Endothelial cell of umbilical vein (primary cell): ENCODE measurements around the gene PTPRU. TPM values are rescaled to one million over a fixed set of nuclear protein-coding genes. Genes with fewer than 3 reads are reported as not detected.

ENCODE experiments used
- BruUV-seq: library from RNA; stranded (reverse); fragments of 400-500 nt; replicated peaks from 2 replicates; lab custom pipeline; 2021; lab: Mats Ljungman, UMichigan
- CTCF ChIA-PET: fragments of 300-600, 350-600 bp; sonication (Branson Sonifier 250); formaldehyde crosslinking; loops from one replicate; lab custom pipeline; 2021; ENCODE audit warnings: antibody characterized with exemption, inconsistent platforms; lab: Charles Lee
- POLR2A ChIA-PET: fragments of 300-600, 350-600 bp; sonication (Branson Sonifier 250); formaldehyde crosslinking; loops from one replicate; lab custom pipeline; 2021; ENCODE audit warnings: antibody characterized with exemption, inconsistent platforms; lab: Charles Lee
- DNase-seq: peaks from one replicate; pipeline ENCODE4 v3.0.0-alpha.2; 2011; ENCODE audit warnings: low read depth, low spot score
- FAIRE-seq: peaks from 2 replicates; lab custom pipeline; 2011; peaks lifted over from hg19 to GRCh38; lab: Jason Lieb, UNC
- H2AFZ ChIP-seq: 2 replicates; pipeline ENCODE4 v1.6.0; 2012; ENCODE audit warnings: low read depth, low read length, control low read depth, inconsistent platforms
- H3K27ac ChIP-seq: 2 replicates; pipeline ENCODE4 v1.5.1; 2011; ENCODE audit warnings: low read depth, mild to moderate bottlenecking, control low read depth, low read length, moderate library complexity; ENCODE audit not compliant: insufficient read depth
- H3K27me3 ChIP-seq, 2 experiments: 2 replicates each; pipeline versions ENCODE4 v1.6.0 to v1.6.1; 2011; ENCODE audit warnings: low read length in 2 of 2, mixed read lengths in 1 of 2; ENCODE audit not compliant: control insufficient read depth in 2 of 2, insufficient read depth in 2 of 2
- H3K36me3 ChIP-seq, 2 experiments: 2 replicates in 1 of 2; 3 replicates in 1 of 2; pipeline ENCODE4 v1.5.1; 2011; ENCODE audit warnings: low read length in 2 of 2, mild to moderate bottlenecking in 1 of 2, moderate library complexity in 1 of 2; ENCODE audit not compliant: control insufficient read depth in 2 of 2, insufficient read depth in 2 of 2; ENCODE audit errors: extremely low read depth in 1 of 2
- H3K4me1 ChIP-seq: 3 replicates; pipeline ENCODE4 v1.5.1; 2011; ENCODE audit warnings: mild to moderate bottlenecking, low read length; ENCODE audit not compliant: control insufficient read depth, insufficient read depth; ENCODE audit errors: extremely low read depth
- H3K4me2 ChIP-seq: 2 replicates; pipeline ENCODE4 v1.6.1; 2011; ENCODE audit warnings: low read length, control low read depth, mixed read lengths; ENCODE audit not compliant: insufficient read depth
- H3K4me3 ChIP-seq, 3 experiments: fragments of 200-600 bp in 1 of 3; sonication (generic), shearing (Covaris generic) in 1 of 3; replicated peaks in 1 of 3; 2 replicates each; pipeline ENCODE4 v1.5.1; 2011 to 2016; ENCODE audit warnings: control low read depth in 3 of 3, low read length in 3 of 3, mild to moderate bottlenecking in 2 of 3, inconsistent platforms in 1 of 3, low read depth in 1 of 3, moderate library complexity in 1 of 3; ENCODE audit not compliant: insufficient read depth in 1 of 3
- H3K79me2 ChIP-seq: 2 replicates; pipeline ENCODE4 v1.6.0; 2012; ENCODE audit warnings: low read length, inconsistent platforms; ENCODE audit not compliant: control insufficient read depth, insufficient read depth
- H3K9ac ChIP-seq: replicated peaks from 2 replicates; pipeline ENCODE3; 2011; ENCODE audit warnings: low read length, control low read depth; ENCODE audit not compliant: insufficient read depth; ENCODE audit errors: extremely low read depth
- H3K9me1 ChIP-seq: replicated peaks from 3 replicates; pipeline ENCODE4 v1.6.0; 2011; ENCODE audit warnings: mild to moderate bottlenecking, low read length; ENCODE audit not compliant: control insufficient read depth, insufficient read depth; ENCODE audit errors: extremely low read depth
- H3K9me3 ChIP-seq: replicated peaks from 2 replicates; pipeline ENCODE4 v1.5.1; 2012; ENCODE audit warnings: low read length, inconsistent platforms; ENCODE audit not compliant: control insufficient read depth, insufficient read depth
- H4K20me1 ChIP-seq: replicated peaks from 2 replicates; pipeline ENCODE3; 2011; ENCODE audit warnings: mild to moderate bottlenecking, low read length; ENCODE audit not compliant: control insufficient read depth, insufficient read depth; ENCODE audit errors: extremely low read depth
- EZH2 ChIP-seq: IDR thresholded peaks from 2 replicates; pipeline ENCODE4 v1.6.1; 2012; ENCODE audit warnings: borderline replicate concordance, low read depth, mild to moderate bottlenecking, moderate library complexity, low read length, inconsistent platforms; ENCODE audit not compliant: severe bottlenecking
- FOS ChIP-seq: IDR thresholded peaks from 2 replicates; pipeline ENCODE4 v1.6.1; 2011; ENCODE audit warnings: mild to moderate bottlenecking, low read length, moderate library complexity, borderline replicate concordance; ENCODE audit not compliant: insufficient read depth
- GATA2 ChIP-seq: IDR thresholded peaks from 2 replicates; pipeline ENCODE4 v1.7.0; 2011; ENCODE audit warnings: low read depth, mild to moderate bottlenecking, moderate library complexity, mixed read lengths, low read length; ENCODE audit not compliant: insufficient read length, insufficient read depth
- JUN ChIP-seq: IDR thresholded peaks from 2 replicates; pipeline ENCODE4 v1.6.1; 2011; ENCODE audit warnings: borderline replicate concordance, low read depth; ENCODE audit not compliant: insufficient read length, insufficient read depth
- MYC ChIP-seq: IDR thresholded peaks from one replicate; pipeline ENCODE4 v1.6.1; 2011; ENCODE audit warnings: mild to moderate bottlenecking, low read depth, low read length
- POLR2A ChIP-seq: IDR thresholded peaks from 2 replicates; pipeline ENCODE4 v1.6.1; 2012; ENCODE audit warnings: low read depth, mild to moderate bottlenecking, control low read depth, low read length
- POLR2AphosphoS5 ChIP-seq: IDR thresholded peaks from 2 replicates; pipeline ENCODE4 v1.6.1; 2012; ENCODE audit warnings: low read depth, mild to moderate bottlenecking, control low read depth, low read length, moderate library complexity; ENCODE audit not compliant: insufficient read depth
- dilution Hi-C: fragments of 300-500 bp; cut with MboI; formaldehyde crosslinking; loops from one replicate; pipeline ENCODE4 v1.15.0; 2019; ENCODE audit warnings: low sequenced_read_pairs; ENCODE audit not compliant: extremely low pct_ligation_motif_present
- intact Hi-C: fragments of 100-400 bp; cut with micrococcal nuclease; formaldehyde crosslinking; loops from one replicate; pipeline ENCODE4 v1.10.0; 2022
- polyA plus RNA-seq, 4 experiments: library from polyadenylated mRNA; depleted of rRNA in 3 of 4; stranded (reverse) in 3 of 4; unstranded in 1 of 4; fragments of >200 nt; gene quantifications; 2 replicates each; pipeline versions ENCODE4 v1.2.1 to v1.2.3, GENCODE V29; 2011 to 2012; ENCODE audit warnings: missing spikeins in 1 of 4
- total RNA-seq: library from RNA; stranded (reverse); gene quantifications from 2 replicates; pipeline ENCODE4 v1.2.3, GENCODE V29; 2021
- TF ChIP-seq, protein P1 (sequence below), 2 donors: IDR thresholded peaks; 1 replicate in 1 of 2; 2 replicates in 1 of 2; pipeline ENCODE4 v1.5.1; 2011; ENCODE audit warnings: low read length in 2 of 2, mild to moderate bottlenecking in 2 of 2, moderate library complexity in 2 of 2, control low read depth in 1 of 2, inconsistent platforms in 1 of 2, low read depth in 1 of 2; ENCODE audit not compliant: insufficient read depth in 1 of 2; ENCODE audit errors: extremely low read depth in 1 of 2
- TF ChIP-seq, protein P2 (sequence below): IDR thresholded peaks from 2 replicates; pipeline ENCODE4 v1.6.1; 2011; ENCODE audit not compliant: insufficient read depth, insufficient read length

Gene PTPRU
- total and polyA plus RNA-seq, 2 donors (not counting 3 experiments of a cell fraction or from before 2014, with no cell fraction given), result 0.58 to 2.6 TPM

DNA sequence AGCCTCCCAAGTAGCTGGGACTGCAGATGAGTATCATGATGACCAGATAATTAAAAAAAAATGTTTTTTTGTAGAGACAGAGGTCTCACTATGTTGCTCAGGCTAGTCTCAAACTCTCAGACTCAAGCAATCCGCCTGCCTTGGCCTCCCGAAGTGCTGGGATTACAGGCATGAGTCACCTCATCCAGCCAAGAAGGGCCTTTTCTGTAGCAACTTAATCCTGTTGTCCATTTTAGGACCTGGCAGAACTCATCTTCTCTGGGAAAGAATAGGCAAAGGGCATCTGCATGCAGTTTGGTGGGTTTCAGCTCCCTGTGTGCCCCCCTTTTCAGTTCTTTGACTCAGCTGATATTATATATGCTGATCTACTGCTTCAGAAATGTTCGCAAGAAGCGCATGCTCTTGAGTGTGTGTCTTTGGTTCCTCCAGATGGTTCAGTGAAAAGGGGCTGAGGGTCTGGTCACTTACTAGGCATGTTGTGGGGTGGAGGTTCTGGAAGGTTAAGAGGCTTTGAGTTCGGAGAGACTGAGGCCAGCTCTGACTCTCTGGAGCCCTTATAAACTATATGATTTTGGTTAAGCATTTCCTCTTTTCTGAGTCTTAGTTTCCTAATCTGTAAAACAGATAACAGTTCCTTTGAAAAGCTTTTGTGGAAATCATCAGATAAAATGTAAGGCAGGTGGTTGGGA lies 35.3 kb upstream of the PTPRU start:
- no peak overlapping the region for H2AFZ ChIP-seq

More for the DNA sequence above, 35.3 kb upstream of the PTPRU start:
- Histone ChIP-seq H3K79me2 (no peaks in the 10 kb centered on the region), H3K36me3 (peaks cover 6 to 7% of the 10 kb centered on the region in 2 experiments), H3K27me3 (no peaks in the 10 kb centered on the region), H3K4me1 (peaks cover 10% of the 10 kb centered on the region), H3K9me3 (no peaks in the 10 kb centered on the region), H3K4me3 (no peak overlapping the region), H3K27ac (no peak overlapping the region), H3K4me2 (no peak overlapping the region), H4K20me1 (no peaks in the 10 kb centered on the region), H3K9me1 (no peaks in the 10 kb centered on the region), H3K9ac (no peak overlapping the region)
- intact Hi-C loops (loop anchor here (5.0 kb wide), 1 partner anchor 559 kb away; the partner anchor contains the start of gene TAF12), dilution Hi-C loops (no loop called here)
- TF ChIP-seq, protein P1, sequence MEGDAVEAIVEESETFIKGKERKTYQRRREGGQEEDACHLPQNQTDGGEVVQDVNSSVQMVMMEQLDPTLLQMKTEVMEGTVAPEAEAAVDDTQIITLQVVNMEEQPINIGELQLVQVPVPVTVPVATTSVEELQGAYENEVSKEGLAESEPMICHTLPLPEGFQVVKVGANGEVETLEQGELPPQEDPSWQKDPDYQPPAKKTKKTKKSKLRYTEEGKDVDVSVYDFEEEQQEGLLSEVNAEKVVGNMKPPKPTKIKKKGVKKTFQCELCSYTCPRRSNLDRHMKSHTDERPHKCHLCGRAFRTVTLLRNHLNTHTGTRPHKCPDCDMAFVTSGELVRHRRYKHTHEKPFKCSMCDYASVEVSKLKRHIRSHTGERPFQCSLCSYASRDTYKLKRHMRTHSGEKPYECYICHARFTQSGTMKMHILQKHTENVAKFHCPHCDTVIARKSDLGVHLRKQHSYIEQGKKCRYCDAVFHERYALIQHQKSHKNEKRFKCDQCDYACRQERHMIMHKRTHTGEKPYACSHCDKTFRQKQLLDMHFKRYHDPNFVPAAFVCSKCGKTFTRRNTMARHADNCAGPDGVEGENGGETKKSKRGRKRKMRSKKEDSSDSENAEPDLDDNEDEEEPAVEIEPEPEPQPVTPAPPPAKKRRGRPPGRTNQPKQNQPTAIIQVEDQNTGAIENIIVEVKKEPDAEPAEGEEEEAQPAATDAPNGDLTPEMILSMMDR (IDR thresholded peaks at IDR 0.05; ENCODE audit: extremely low read depth in 1 of 2, insufficient read depth in 1 of 2, low read depth in 1 of 2, low read length in 2 of 2), result no peak
- TF ChIP-seq, protein P2, sequence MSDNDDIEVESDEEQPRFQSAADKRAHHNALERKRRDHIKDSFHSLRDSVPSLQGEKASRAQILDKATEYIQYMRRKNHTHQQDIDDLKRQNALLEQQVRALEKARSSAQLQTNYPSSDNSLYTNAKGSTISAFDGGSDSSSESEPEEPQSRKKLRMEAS, result no peak
- no peak for TF ChIP-seq POLR2A
- TF ChIP-seq MYC, result no peak
- TF ChIP-seq EZH2, result no peak
- TF ChIP-seq JUN, result no peak
- no peak for TF ChIP-seq GATA2
- no peak for TF ChIP-seq POLR2AphosphoS5
- TF ChIP-seq FOS, result no peak
- no peak for FAIRE-seq
- no TSS peak for BruUV-seq
- ChIA-PET POLR2A (no interaction called here), CTCF (interaction anchor here (1.6 to 6.2 kb wide), 5 partner anchors 20 to 324 kb away, joined by 6 to 133 read pairs (median 37); partner anchors contain the start of gene SRSF4)
- DNase-seq, result no peak
